NCI-H524 (cell line): ENCODE measurements around the gene TUBA1C.
A peak's percentile ranks its signal among the peaks of the same experiment; 100 is the strongest.
"Not testable (repeated sequence)": the region's sequence is repeated elsewhere in the genome, so short reads cannot be mapped to it uniquely, and the experiment has no call there.

Experiments
- DNase-seq, 2 experiments: peaks; one replicate each; lab custom pipeline; 2025; lab: John Stamatoyannopoulos, UW

TUBA1C gene

GRCh38 chr12:49310451-49311000, 45.6 kb downstream of the TUBA1C start:
- DNase-seq: not testable (repeated sequence)

GRCh38 chr12:49314811-49315210, 49.9 kb downstream of the TUBA1C start:
- DNase-seq: no peak

- DNase-seq: not testable (repeated sequence)
Observed at GRCh38 chr12:49317118-49317517, 52.2 kb downstream of the TUBA1C start.

GRCh38 chr12:49320411-49321103, 55.7 kb downstream of the TUBA1C start:
- DNase-seq: not testable (repeated sequence)

GRCh38 chr12:49322367-49322707, 57.5 kb downstream of the TUBA1C start:
- DNase-seq: no peak

- peak; percentile 98 for DNase-seq
Observed at GRCh38 chr12:49322708-49323523, 58.0 kb downstream of the TUBA1C start, which contains the start of gene TROAP. Gene TROAP, plus strand, starts transcription at chr12:49323255. Its CDS starts 354 bp downstream, at chr12:49323609.

GRCh38 chr12:49323524-49324097, 58.7 kb downstream of the TUBA1C start:
- DNase-seq: no peak
